Measurements from ENCODE around the gene CDK16. TPM values are rescaled to one million over a fixed set of nuclear protein-coding genes. Genes with fewer than 3 reads are reported as not detected.

Gene CDK16
- total and polyA plus RNA-seq, 11 donors: 100 to 209 (median 142) TPM

GRCh38 chrX:47177079-47177478 lies 41.4 kb upstream of the CDK16 start:
- H3K4me3 ChIP-seq: no peak overlapping the region
- H3K36me3 ChIP-seq: peaks cover 0 to 92% (median 77%) of the 10 kb centered on the region in 9 donors
- H3K4me1 ChIP-seq: peaks cover 0 to 5% (median 0%) of the 10 kb centered on the region in 12 donors
- ATAC-seq: no peak
- WGBS, 4 donors: 43 to 90% (median 80%) methylated on average over 2 of the region's 2 CpGs
- no peak overlapping the region for H3K27ac ChIP-seq
- H3K9me3 ChIP-seq: no peaks in the 10 kb centered on the region
- intact Hi-C loops (cut with DNase I): no loop called here
- peaks cover 0 to 29% (median 0%) of the 10 kb centered on the region in 9 donors for H3K27me3 ChIP-seq
- no peak for TF ChIP-seq CTCF (IDR thresholded peaks at IDR 0.05)
- no peak for TF ChIP-seq POLR2A (IDR thresholded peaks at IDR 0.05)
- DNase-seq: peak in 1 of 5 donors; percentile 2

DNA sequence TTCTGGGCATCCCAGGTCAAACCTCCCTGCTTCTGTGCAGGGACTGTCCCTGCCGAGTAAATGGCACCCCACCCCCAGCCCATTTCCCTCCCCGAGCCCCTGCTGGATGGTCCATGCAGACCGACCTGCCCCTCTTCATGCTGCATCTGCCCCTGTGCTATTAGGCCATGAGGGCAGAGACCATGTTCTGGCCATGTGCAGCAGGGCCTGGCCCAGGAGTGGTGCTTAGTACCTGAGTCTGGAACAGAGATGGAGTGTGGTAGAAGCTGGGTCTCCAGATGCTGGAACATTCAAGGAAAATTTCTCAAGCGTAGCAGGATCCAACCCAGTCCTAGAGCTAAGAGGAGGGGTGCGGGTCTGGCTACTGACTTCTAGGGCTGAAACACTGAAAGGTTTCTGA lies 40.1 kb upstream of the CDK16 start:
- TF ChIP-seq CTCF (IDR thresholded peaks at IDR 0.05) (no peak), POLR2A (IDR thresholded peaks at IDR 0.05) (no peak)
- H3K4me1 ChIP-seq: peaks cover 0 to 5% (median 0%) of the 10 kb centered on the region in 12 donors
- no peak overlapping the region for H3K4me3 ChIP-seq
- intact Hi-C loops (cut with DNase I): no loop called here
- WGBS, 4 donors: 85 to 89% (median 87%) methylated on average over 5 of the region's 5 CpGs
- H3K27ac ChIP-seq: peak overlapping the region in 2 of 12 donors; percentile 51 to 64
- H3K9me3 ChIP-seq: no peaks in the 10 kb centered on the region
- DNase-seq (peak in 1 of 5 donors; percentile 1), ATAC-seq (no peak)
- peaks cover 0 to 38% (median 0%) of the 10 kb centered on the region in 9 donors for H3K27me3 ChIP-seq
- H3K36me3 ChIP-seq: peaks cover 0 to 89% (median 76%) of the 10 kb centered on the region in 9 donors

GRCh38 chrX:47179221-47179927 lies 39.1 kb upstream of the CDK16 start:
- ATAC-seq: peak; percentile 86 to 94 (median 90)
- no peak for TF ChIP-seq CTCF (IDR thresholded peaks at IDR 0.05)
- no peak for TF ChIP-seq POLR2A (IDR thresholded peaks at IDR 0.05)
- Histone ChIP-seq H3K36me3 (peaks cover 0 to 91% (median 75%) of the 10 kb centered on the region in 9 donors), H3K9me3 (no peaks in the 10 kb centered on the region), H3K27me3 (peaks cover 0 to 38% (median 0%) of the 10 kb centered on the region in 9 donors), H3K4me1 (peaks cover 0 to 5% (median 0%) of the 10 kb centered on the region in 12 donors), H3K4me3 (no peak overlapping the region), H3K27ac (peak overlapping the region in 7 of 12 donors; percentile 22 to 79 (median 54))
- DNase-seq: peak; percentile 55 to 83 (median 70)
- 53 to 61% (median 57%) methylated on average over 10 to 14 of the region's 14 CpGs for WGBS, 4 donors
- intact Hi-C loops (cut with DNase I): no loop called here

- no peak for TF ChIP-seq CTCF (IDR thresholded peaks at IDR 0.05)
- no peak for TF ChIP-seq POLR2A (IDR thresholded peaks at IDR 0.05)
- DNase-seq: peak in 1 of 5 donors; percentile 9
- 90 to 95% (median 92%) methylated on average over 14 to 18 of the region's 18 CpGs for WGBS, 4 donors
- Histone ChIP-seq H3K9me3 (no peaks in the 10 kb centered on the region), H3K36me3 (peaks cover 0 to 91% (median 75%) of the 10 kb centered on the region in 9 donors), H3K4me3 (no peak overlapping the region), H3K27me3 (peaks cover 0 to 40% (median 0%) of the 10 kb centered on the region in 9 donors), H3K4me1 (peaks cover 0 to 5% (median 0%) of the 10 kb centered on the region in 12 donors), H3K27ac (peak overlapping the region in 7 of 12 donors; percentile 22 to 64 (median 54))
- no peak for ATAC-seq
- intact Hi-C loops (cut with DNase I): no loop called here
Observed at GRCh38 chrX:47179928-47180255, 38.6 kb upstream of the CDK16 start.

Measured in heart left ventricle (tissue), 16 donors.